Astrocyte of the cerebellum (primary cell): Measurements from ENCODE around the gene KRTAP10-8.
"Not testable (repeated sequence)": the region's sequence is repeated elsewhere in the genome, so short reads cannot be mapped to it uniquely, and the experiment has no call there.

Experiments
- DNase-seq: peaks from one replicate; pipeline ENCODE4 v3.0.0-alpha.2; 2011; ENCODE audit warnings: low read depth
- H3K4me3 ChIP-seq: 2 replicates; pipeline ENCODE4 v1.5.1; 2011; ENCODE audit warnings: mild to moderate bottlenecking, low read depth, low read length, moderate library complexity
- in situ Hi-C: cut with HindIII; loops from 2 replicates; pipeline ENCODE4 v1.10.0; 2017; ENCODE audit warnings: low sequenced_read_pairs
- TF ChIP-seq, protein P1 (sequence below): IDR thresholded peaks from 2 replicates; pipeline ENCODE4 v1.5.1; 2012; ENCODE audit warnings: low read length, low read depth, moderate library complexity, mild to moderate bottlenecking; ENCODE audit errors: missing control alignments

The KRTAP10-8 gene

DNA sequence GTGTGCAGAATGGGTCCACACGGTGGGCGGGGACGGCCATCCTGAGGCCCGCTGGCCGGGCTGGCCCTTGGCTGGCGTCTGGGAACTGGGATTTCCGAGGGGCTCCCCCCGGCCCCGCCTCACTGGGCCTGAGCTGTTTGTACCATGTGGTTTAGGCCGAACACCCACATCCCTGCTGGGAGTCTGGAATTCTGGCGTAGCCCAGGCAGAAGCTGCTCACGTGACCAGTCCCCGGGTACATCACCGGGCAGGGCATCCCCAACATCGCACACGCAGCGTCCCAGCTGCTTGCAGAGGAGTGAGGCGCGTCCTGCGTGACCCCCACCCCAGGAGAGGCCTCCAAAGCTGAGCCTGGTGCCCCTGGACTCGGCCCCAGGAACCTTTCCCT is 9.4 kb upstream of the KRTAP10-8 start:
- no peak for DNase-seq
- in situ Hi-C loops = no loop called here
- no peak overlapping the region for H3K4me3 ChIP-seq
- TF ChIP-seq, protein P1, sequence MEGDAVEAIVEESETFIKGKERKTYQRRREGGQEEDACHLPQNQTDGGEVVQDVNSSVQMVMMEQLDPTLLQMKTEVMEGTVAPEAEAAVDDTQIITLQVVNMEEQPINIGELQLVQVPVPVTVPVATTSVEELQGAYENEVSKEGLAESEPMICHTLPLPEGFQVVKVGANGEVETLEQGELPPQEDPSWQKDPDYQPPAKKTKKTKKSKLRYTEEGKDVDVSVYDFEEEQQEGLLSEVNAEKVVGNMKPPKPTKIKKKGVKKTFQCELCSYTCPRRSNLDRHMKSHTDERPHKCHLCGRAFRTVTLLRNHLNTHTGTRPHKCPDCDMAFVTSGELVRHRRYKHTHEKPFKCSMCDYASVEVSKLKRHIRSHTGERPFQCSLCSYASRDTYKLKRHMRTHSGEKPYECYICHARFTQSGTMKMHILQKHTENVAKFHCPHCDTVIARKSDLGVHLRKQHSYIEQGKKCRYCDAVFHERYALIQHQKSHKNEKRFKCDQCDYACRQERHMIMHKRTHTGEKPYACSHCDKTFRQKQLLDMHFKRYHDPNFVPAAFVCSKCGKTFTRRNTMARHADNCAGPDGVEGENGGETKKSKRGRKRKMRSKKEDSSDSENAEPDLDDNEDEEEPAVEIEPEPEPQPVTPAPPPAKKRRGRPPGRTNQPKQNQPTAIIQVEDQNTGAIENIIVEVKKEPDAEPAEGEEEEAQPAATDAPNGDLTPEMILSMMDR = no peak

DNA sequence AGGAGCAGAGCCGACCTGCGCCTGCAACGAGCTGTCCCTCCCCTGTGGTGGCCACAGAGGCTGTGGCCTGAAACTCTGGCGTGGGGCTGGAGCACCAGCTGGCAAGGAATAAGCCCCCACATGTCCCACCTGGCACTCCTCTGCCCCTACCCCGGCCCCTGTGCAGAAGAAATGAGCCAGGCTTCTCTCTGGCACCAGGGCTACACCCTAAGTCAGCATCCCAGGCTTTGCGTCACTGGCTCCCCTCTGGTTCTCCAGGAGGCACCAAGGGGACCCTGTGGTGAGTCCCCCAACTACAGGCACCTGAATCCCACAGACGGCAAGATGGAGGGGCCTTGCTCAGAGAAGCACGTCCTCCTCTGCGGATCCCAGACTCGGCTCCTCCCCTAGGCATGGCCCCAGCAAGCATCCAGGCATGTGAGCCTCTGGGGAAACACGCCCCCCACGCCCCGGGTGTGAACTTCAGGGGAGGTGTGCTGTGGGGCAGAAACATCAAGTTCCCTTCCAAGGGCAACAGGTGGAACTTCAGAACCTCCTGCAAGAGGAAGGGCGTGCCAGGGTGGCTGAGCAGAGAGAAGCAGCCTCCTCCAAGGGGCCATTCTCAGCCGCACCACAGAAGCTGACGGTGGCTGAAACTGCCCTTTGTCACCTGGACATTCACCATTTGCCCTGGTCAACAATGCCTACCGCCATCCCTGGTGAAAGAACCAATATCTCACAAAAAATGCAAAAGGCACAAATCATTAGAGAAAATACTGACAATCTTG is 8.6 kb upstream of the KRTAP10-8 start:
- DNase-seq = no peak
- TF ChIP-seq, protein P1 = no peak
- H3K4me3 ChIP-seq = no peak overlapping the region
- in situ Hi-C loops = no loop called here

DNA sequence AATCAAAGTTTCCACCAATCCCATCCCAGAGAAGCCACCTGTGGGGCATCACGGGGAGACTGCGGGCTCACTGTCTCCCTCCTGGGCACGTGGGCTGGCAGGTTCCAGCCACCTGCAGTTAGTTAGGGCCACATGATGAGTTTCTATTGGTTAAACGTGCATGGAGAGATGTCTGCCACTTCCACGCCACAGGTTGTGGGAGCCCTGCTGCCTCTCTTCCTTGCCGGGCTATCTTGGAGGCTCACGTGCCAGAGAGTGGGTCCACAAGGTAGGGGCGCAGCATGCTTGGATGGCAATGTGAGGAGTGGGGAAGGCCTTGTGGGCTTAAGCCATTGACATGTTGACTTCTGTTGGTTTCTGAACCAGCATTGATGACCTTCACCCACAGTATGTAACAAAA is 8.0 kb upstream of the KRTAP10-8 start:
- H3K4me3 ChIP-seq = no peak overlapping the region
- TF ChIP-seq, protein P1 = no peak
- DNase-seq = no peak
- in situ Hi-C loops = no loop called here

DNA sequence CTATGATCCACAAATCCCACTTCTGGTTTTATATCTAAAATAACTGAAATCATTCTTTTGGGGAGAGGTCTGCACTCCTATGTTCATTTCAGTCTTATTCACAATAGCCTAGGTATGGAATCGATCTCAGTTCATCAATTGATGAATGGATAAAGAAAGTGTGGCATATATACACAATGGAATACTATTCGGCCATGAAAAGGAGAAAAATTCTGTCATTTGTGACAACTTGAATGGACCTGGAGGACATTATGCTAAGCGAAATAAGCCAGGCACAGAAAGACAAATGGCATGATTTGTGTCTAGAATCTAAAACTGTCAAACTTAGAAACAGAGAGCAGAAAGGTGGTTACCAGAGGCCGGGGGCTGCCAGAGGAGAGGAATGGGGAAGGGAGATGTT is 5.4 kb upstream of the KRTAP10-8 start:
- in situ Hi-C loops = no loop called here
- no peak overlapping the region for H3K4me3 ChIP-seq
- TF ChIP-seq, protein P1 = no peak
- DNase-seq = no peak

DNA sequence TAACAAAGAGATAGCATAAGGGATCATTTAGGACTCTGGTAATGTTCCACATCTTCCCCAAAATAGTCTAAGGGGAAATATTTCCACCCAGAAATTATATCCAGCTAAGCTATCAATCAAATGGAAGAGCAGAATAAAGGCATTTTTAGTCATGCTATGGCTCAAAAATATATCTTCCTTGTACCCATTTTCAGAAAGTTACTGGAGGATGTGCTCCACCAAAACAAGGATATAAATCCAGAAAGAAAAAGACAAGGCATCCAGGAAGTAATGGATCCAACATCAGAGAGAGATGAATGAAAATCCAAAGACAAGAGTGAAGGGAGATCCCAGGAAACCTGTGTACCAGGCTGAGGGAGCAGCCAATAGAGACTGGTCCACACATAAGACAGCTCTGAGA is 2.7 kb upstream of the KRTAP10-8 start:
- H3K4me3 ChIP-seq = no peak overlapping the region
- in situ Hi-C loops = no loop called here
- DNase-seq = no peak
- TF ChIP-seq, protein P1 = no peak

DNA sequence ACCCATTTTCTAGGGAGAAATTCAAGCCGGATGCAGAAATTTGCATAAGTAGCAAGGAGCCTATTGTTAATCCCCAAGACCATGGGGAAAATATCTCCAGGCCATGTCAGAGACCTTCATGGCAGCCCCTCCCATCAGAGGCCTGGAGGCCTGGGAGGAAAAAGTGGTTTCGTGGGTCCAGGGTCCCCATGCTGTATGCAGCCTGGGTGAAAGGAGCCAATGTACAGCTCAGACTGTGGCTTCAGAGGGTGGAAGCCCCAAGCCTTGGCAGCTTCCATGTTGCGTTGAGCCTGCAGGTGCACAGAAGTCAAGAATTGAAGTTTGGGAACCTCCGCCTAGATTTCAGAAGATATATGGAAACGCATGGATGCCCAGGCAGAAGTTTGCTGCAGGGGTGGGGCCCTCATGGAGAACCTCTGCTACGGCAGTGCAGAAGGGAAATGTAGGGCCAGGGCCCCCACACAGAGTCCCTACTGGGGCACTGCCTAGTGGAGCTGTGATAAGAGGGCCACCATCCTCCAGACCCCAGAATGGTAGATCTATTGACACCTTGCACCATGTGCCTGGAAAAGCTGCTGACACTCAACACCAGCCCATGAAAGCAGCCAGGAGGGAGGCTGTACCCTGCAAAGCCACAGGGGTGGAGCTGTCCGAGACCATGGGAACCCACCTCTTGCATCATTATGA is 1.6 kb upstream of the KRTAP10-8 start:
- DNase-seq, H3K4me3 ChIP-seq, in situ Hi-C loops: not testable (repeated sequence)

DNA sequence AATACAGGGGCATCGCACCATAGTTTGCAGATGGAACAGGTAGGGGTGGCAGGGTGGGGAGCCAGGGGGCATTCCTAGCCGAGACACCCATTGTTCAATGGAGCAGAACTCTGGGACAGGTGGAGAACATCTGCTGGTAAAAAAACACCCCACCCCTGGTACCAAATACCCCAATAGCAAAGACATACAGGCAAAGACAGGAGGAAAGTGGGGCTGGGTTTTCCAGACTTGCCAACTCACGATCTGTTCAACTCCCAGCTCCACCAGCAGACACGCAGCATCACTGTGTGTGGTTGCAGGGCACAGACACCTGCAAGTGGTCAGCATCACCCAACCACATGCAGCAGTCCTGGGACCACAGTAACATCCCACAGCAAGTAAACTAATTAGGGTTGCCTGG is 328 bp upstream of the KRTAP10-8 start:
- in situ Hi-C loops = no loop called here
- TF ChIP-seq, protein P1 = no peak
- H3K4me3 ChIP-seq = no peak overlapping the region
- DNase-seq = no peak
